Body of pancreas (tissue), 4 donors: ENCODE results near the gene PPID. TPM values are rescaled to one million over a fixed set of nuclear protein-coding genes. Genes with fewer than 3 reads are reported as not detected.

Source experiments
- ATAC-seq: fragments of 150-250 bp; one replicate; pipeline ENCODE4 v1.9.1; 2016
- DNase-seq, 4 donors: peaks; one replicate each; pipeline ENCODE4 v3.0.0-alpha.2; 2019
- H3K27ac ChIP-seq, 4 donors: fragments of 200-600 bp; sonication (generic); 1 replicate in 3 of 4; 2 replicates in 1 of 4; pipeline versions ENCODE4 v1.5.1 to v1.6.1; 2016 to 2019; ENCODE audit warnings: mild to moderate bottlenecking in 1 of 4, mixed read lengths in 1 of 4, moderate library complexity in 1 of 4
- H3K27me3 ChIP-seq, 2 donors: fragments of 200-600 bp; sonication (generic); one replicate each; pipeline ENCODE4 v1.6.0; 2016; ENCODE audit warnings: mild to moderate bottlenecking in 1 of 2
- H3K36me3 ChIP-seq, 2 donors: fragments of 200-600 bp; sonication (generic); replicated peaks in 1 of 2; 2 replicates each; pipeline ENCODE4 v1.5.1; 2016; ENCODE audit warnings: low read depth in 2 of 2; ENCODE audit not compliant: insufficient read depth in 1 of 2
- H3K4me1 ChIP-seq: fragments of 200-600 bp; sonication (generic); one replicate; pipeline ENCODE4 v1.6.0; 2016
- H3K4me3 ChIP-seq, 2 donors: fragments of 200-600 bp; sonication (generic); 1 replicate in 1 of 2; 2 replicates in 1 of 2; pipeline ENCODE4 v1.5.1; 2016 to 2019
- H3K9me3 ChIP-seq, 3 donors: fragments of 200-600 bp; sonication (generic); 1 replicate in 2 of 3; 2 replicates in 1 of 3; pipeline ENCODE4 v1.5.1; 2016
- CTCF ChIP-seq, 7 experiments: fragments of 450-650 bp in 4 of 7; fragments of 200-600 bp in 3 of 7; sonication (generic) in 3 of 7; IDR thresholded peaks; one replicate each; pipeline ENCODE4 v1.5.1; 2016 to 2019; ENCODE audit warnings: antibody characterized with exemption in 7 of 7
- POLR2A ChIP-seq, 3 donors: fragments of 450-650 bp; IDR thresholded peaks; one replicate each; pipeline ENCODE4 v1.6.1; 2016; ENCODE audit warnings: antibody characterized with exemption in 3 of 3, mild to moderate bottlenecking in 2 of 3
- whole genome bisulfite sequencing, 2 donors: methylation state at CpG; one replicate each; pipeline ENCODE4 v1.1.5; 2017; 5-methylcytosine and 5-hydroxymethylcytosine counted together
- intact Hi-C: fragments of 100-400 bp; cut with DNase I; formaldehyde crosslinking; loops from one replicate; pipeline ENCODE4 v1.15.1; 2023
- total RNA-seq, 2 donors: library from RNA; depleted of rRNA; stranded (reverse); fragments of >200 nt; gene quantifications; one replicate each; pipeline ENCODE4 v1.1.0, GENCODE V29; 2016

The PPID gene
- total RNA-seq, 2 donors from 2014 or later, result 15.5 to 19.7 TPM

- Histone ChIP-seq H3K27ac (peak overlapping the region; percentile 95 to 98 (median 96)), H3K9me3 (no peaks in the 10 kb centered on the region)
- ATAC-seq, result no peak
Observed at GRCh38 chr4:158670975-158671664, 52.1 kb downstream of the PPID start.

DNA sequence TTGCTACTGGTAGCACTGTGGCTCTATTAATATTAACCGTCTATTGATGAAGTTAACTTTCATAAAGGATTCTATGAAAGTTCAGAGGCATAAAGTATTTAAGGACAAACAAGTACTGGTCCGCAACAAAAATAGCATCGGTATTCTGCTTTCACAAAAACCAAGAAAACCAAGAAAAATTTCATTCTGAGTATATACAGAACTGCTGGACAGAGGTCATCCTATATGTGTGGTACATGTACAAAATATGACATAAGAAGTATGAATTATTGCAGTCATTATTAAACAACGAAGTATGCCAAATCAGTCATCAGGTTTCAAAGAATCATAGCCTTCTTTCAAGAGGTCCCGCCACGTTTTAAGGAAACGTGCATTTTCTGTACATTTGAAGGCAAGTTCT, 53.9 kb downstream of the PPID start:
- TF ChIP-seq POLR2A (IDR thresholded peaks at IDR 0.05) (no peak), CTCF (IDR thresholded peaks at IDR 0.05) (no peak)
- no peaks in the 10 kb centered on the region for H3K36me3 ChIP-seq
- ATAC-seq (no peak), DNase-seq (no peak)
- intact Hi-C loops, result no loop called here
- H3K4me3 ChIP-seq, result no peak overlapping the region
- no peak overlapping the region for H3K27ac ChIP-seq
- WGBS, 2 donors, result 82 to 85% methylated on average over 7 of the region's 7 CpGs
- no peaks in the 10 kb centered on the region for H3K27me3 ChIP-seq
- H3K4me1 ChIP-seq, result peaks cover 19% of the 10 kb centered on the region
- H3K9me3 ChIP-seq, result no peaks in the 10 kb centered on the region

More at GRCh38 chr4:158670975-158671664, 52.1 kb downstream of the PPID start:
- TF ChIP-seq POLR2A (IDR thresholded peaks at IDR 0.05) (no peak), CTCF (IDR thresholded peaks at IDR 0.05) (no peak)
- Histone ChIP-seq H3K27me3 (no peaks in the 10 kb centered on the region), H3K4me1 (peaks cover 19% of the 10 kb centered on the region), H3K36me3 (no peaks in the 10 kb centered on the region), H3K4me3 (peak overlapping the region; percentile 51 to 97)
- DNase-seq, result peak; percentile 73 to 85 (median 78)
- WGBS, 2 donors, result 0 to 1% methylated on average over 28 to 35 of the region's 35 CpGs
- intact Hi-C loops, result no loop called here

- intact Hi-C loops, result no loop called here
- ATAC-seq (no peak), DNase-seq (no peak)
- WGBS, 2 donors, result 81 to 82% methylated on average over 3 of the region's 3 CpGs
- Histone ChIP-seq H3K27ac (no peak overlapping the region), H3K9me3 (no peaks in the 10 kb centered on the region), H3K4me1 (peaks cover 8% of the 10 kb centered on the region), H3K27me3 (no peaks in the 10 kb centered on the region), H3K36me3 (no peaks in the 10 kb centered on the region), H3K4me3 (no peak overlapping the region)
- TF ChIP-seq POLR2A (IDR thresholded peaks at IDR 0.05) (no peak), CTCF (IDR thresholded peaks at IDR 0.05) (peak in 6 of 7 experiments; percentile 7 to 40 (median 26))
Observed at GRCh38 chr4:158667651-158668198, 55.5 kb downstream of the PPID start.

DNA sequence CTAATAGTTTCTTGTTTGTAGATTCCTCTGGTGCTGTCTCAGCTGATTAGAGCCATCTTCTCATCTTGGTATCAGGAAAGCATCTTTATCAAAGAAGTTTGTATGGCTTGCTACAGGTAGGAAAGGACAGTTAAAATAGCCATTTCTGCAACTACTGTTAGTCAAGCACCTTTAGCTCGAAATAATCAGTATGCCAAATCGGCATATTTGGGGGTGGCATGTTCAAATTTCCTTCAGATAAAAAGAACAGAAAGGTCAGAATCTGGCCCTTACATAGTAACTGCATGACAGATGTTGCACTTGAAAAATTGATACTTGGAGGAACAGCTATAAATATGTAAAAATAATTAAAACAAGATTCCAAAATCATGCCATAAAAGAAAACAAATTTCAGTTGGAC, 56.3 kb downstream of the PPID start:
- intact Hi-C loops, result no loop called here
- TF ChIP-seq CTCF (IDR thresholded peaks at IDR 0.05), result no peak
- no peak for TF ChIP-seq POLR2A (IDR thresholded peaks at IDR 0.05)

DNA sequence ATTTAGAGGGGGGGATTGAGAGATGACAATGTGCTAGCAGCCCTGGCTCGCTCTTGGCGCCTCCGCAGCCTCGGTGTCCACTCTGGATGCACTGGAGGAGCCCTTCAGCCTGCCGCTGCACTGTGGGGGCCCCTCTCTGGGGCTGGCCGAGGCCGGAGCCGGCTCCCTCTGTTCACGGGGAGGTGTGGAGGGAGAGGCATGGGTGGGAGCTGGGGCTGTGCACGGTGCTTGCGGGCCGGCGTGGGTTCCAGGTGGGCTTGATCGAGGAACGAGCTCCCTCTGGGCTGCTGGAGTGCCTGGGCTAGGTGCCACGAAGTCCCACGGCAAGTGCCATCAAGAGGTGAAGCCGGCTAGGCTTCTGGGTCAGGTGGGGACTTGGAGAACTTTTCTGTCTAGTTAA, 58.4 kb downstream of the PPID start:
- intact Hi-C loops, result no loop called here

More for the DNA sequence above, 56.3 kb downstream of the PPID start:
- DNase-seq, result no peak
- ATAC-seq, result no peak
- Histone ChIP-seq H3K36me3 (no peaks in the 10 kb centered on the region), H3K27me3 (no peaks in the 10 kb centered on the region), H3K4me3 (no peak overlapping the region), H3K4me1 (peaks cover 8% of the 10 kb centered on the region), H3K27ac (no peak overlapping the region), H3K9me3 (no peaks in the 10 kb centered on the region)
- 81 to 84% methylated on average over 2 of the region's 2 CpGs for WGBS, 2 donors

More for the DNA sequence above, 58.4 kb downstream of the PPID start:
- H3K27ac ChIP-seq, result no peak overlapping the region
- no peaks in the 10 kb centered on the region for H3K36me3 ChIP-seq
- ATAC-seq (no peak), DNase-seq (no peak)
- no peaks in the 10 kb centered on the region for H3K4me1 ChIP-seq
- no peak overlapping the region for H3K4me3 ChIP-seq
- WGBS, 2 donors, result 95 to 100% methylated on average over 4 to 14 of the region's 18 CpGs
- TF ChIP-seq POLR2A (IDR thresholded peaks at IDR 0.05), result no peak
- TF ChIP-seq CTCF (IDR thresholded peaks at IDR 0.05), result no peak
- no peaks in the 10 kb centered on the region for H3K27me3 ChIP-seq
- no peaks in the 10 kb centered on the region for H3K9me3 ChIP-seq
